ENCODE measurements around the gene PPP1R9A. TPM values are rescaled to one million over a fixed set of nuclear protein-coding genes. Genes with fewer than 3 reads are reported as not detected.

The PPP1R9A gene
- total and polyA plus RNA-seq, 12 donors = 1.4 to 41.9 (median 29.1) TPM

DNA sequence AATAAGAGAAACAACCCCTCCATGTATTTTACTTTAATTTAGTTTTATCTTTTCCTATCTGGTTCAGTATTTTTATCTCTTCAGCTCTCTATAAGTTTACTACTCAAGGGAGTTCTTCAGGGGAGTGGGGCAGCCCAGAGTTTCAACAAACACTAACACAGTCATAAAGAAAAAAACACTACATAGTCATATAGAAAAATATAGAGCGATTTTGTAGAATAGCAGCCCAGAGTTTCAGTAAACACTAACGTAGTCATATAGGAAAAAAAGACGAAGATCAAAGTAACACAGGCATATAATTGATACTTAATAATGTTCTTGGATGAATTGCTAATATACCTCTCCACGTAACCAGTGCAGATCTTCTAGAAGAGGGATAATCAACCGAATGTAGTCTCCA, 362.2 kb downstream of the PPP1R9A start:
- DNase-seq (no peak), ATAC-seq (no peak)
- no peaks in the 10 kb centered on the region for H3K27me3 ChIP-seq
- intact Hi-C loops (cut with DNase I) = no loop called here
- peaks cover 0 to 12% (median 0%) of the 10 kb centered on the region in 9 donors for H3K36me3 ChIP-seq
- 90 to 96% methylated on average over 5 of the region's 5 CpGs for WGBS, 2 donors
- TF ChIP-seq, protein P1, sequence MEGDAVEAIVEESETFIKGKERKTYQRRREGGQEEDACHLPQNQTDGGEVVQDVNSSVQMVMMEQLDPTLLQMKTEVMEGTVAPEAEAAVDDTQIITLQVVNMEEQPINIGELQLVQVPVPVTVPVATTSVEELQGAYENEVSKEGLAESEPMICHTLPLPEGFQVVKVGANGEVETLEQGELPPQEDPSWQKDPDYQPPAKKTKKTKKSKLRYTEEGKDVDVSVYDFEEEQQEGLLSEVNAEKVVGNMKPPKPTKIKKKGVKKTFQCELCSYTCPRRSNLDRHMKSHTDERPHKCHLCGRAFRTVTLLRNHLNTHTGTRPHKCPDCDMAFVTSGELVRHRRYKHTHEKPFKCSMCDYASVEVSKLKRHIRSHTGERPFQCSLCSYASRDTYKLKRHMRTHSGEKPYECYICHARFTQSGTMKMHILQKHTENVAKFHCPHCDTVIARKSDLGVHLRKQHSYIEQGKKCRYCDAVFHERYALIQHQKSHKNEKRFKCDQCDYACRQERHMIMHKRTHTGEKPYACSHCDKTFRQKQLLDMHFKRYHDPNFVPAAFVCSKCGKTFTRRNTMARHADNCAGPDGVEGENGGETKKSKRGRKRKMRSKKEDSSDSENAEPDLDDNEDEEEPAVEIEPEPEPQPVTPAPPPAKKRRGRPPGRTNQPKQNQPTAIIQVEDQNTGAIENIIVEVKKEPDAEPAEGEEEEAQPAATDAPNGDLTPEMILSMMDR (IDR thresholded peaks at IDR 0.05) = no peak
- H3K27ac ChIP-seq = no peak overlapping the region
- no peaks in the 10 kb centered on the region for H3K9me3 ChIP-seq
- no peak overlapping the region for H3K4me3 ChIP-seq
- no peaks in the 10 kb centered on the region for H3K4me1 ChIP-seq

DNA sequence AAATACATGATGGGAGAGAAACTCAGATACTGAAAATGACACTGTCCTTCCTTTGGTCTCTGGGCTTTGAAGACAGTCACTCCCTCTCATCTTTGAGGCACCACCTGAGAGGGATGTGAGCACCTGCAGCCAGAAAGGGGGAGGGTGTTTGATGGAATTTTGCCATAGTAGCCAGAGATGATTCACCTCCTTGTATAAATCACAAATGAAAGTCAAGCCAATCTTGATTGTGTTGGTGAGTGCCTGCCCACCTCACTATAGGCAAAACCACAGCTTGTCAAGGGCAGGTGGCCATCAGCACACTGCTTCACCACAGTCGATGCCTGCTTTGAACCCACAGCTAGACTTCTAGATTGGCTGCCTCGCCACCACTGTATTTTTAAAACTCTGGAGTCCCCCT, 368.7 kb downstream of the PPP1R9A start:
- no peaks in the 10 kb centered on the region for H3K9me3 ChIP-seq

DNA sequence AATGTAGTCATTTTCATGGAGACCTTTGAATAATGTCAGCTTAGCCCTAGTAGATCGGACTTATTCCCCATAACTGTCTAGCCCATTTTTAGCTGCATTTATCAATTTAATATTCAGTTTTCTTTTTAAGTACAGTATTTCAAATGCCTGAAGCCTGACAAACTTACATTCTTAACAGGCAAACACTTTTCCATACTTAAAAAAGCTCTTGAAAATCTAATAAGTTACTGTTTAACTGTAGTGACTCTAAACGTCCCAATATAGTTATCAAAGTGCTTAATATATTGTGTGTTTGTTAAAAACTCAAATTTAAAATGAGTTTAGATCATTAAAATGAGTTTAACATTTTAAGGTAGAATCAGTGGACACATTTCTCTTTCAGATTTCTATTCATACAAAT, 372.0 kb downstream of the PPP1R9A start:
- ATAC-seq = no peak
- Histone ChIP-seq H3K27me3 (no peaks in the 10 kb centered on the region), H3K27ac (no peak overlapping the region), H3K4me1 (no peaks in the 10 kb centered on the region), H3K36me3 (peaks cover 0 to 12% (median 0%) of the 10 kb centered on the region in 9 donors), H3K9me3 (no peaks in the 10 kb centered on the region), H3K4me3 (no peak overlapping the region)
- TF ChIP-seq, protein P1 (IDR thresholded peaks at IDR 0.05) = no peak
- DNase-seq = no peak
- WGBS, 2 donors = 76 to 77% methylated on average over 2 of the region's 2 CpGs
- intact Hi-C loops (cut with DNase I) = no loop called here

More for the DNA sequence above, 368.7 kb downstream of the PPP1R9A start:
- Histone ChIP-seq H3K4me3 (no peak overlapping the region), H3K4me1 (no peaks in the 10 kb centered on the region), H3K27me3 (no peaks in the 10 kb centered on the region), H3K27ac (no peak overlapping the region), H3K36me3 (peaks cover 0 to 12% (median 0%) of the 10 kb centered on the region in 9 donors)
- no peak for DNase-seq
- TF ChIP-seq, protein P1 (IDR thresholded peaks at IDR 0.05) = no peak
- no peak for ATAC-seq
- intact Hi-C loops (cut with DNase I) = no loop called here
- 88% methylated on average over 2 of the region's 2 CpGs for WGBS, 2 donors

DNA sequence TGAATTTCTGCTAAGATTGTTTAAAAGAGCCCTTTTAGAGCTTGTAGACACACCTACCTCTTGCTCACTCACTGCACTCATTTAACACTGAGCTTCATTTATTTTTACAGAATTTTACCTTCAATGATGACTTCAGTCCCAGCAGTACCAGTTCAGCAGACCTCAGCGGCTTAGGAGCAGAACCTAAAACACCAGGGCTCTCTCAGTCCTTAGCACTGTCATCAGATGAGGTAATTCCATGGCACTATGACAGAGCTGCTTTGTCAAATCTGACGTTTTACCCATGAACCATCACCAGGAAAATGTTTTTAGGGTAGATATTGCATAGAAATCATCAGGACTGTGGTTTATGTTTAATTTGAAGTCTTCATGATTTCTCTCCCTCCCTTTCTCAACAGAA, 378.7 kb downstream of the PPP1R9A start:
- Histone ChIP-seq H3K27ac (no peak overlapping the region), H3K4me3 (no peak overlapping the region), H3K36me3 (peaks cover 0 to 8% (median 0%) of the 10 kb centered on the region in 9 donors), H3K4me1 (no peaks in the 10 kb centered on the region), H3K9me3 (no peaks in the 10 kb centered on the region), H3K27me3 (no peaks in the 10 kb centered on the region)
- 63 to 64% methylated on average over 2 of the region's 2 CpGs for WGBS, 2 donors
- TF ChIP-seq, protein P1 (IDR thresholded peaks at IDR 0.05) = no peak
- DNase-seq = no peak
- intact Hi-C loops (cut with DNase I) = no loop called here
- ATAC-seq = no peak

Measured in heart right ventricle (tissue), 16 donors.